HCT116 (cell line): ENCODE measurements around the gene UNC50.

Experiments used
- CEBPB ChIP-seq: IDR thresholded peaks from 2 replicates; pipeline ENCODE4 v1.6.1; 2012; ENCODE audit warnings: low read depth
- POLR2AphosphoS5 ChIP-seq: IDR thresholded peaks from 2 replicates; pipeline ENCODE4 v1.6.1; 2011; ENCODE audit warnings: mild to moderate bottlenecking, low read depth, low read length, moderate library complexity
- RAD21 ChIP-seq: IDR thresholded peaks from 2 replicates; pipeline ENCODE4 v1.6.1; 2012; ENCODE audit warnings: low read depth, mild to moderate bottlenecking
- SRF ChIP-seq: IDR thresholded peaks from 2 replicates; pipeline ENCODE4 v1.6.1; 2012; ENCODE audit warnings: low read depth
- ZBTB33 ChIP-seq: IDR thresholded peaks from 2 replicates; pipeline ENCODE4 v1.6.1; 2011; ENCODE audit warnings: mild to moderate bottlenecking, low read length, moderate library complexity; ENCODE audit not compliant: insufficient replicate concordance; ENCODE audit errors: extremely low read depth
- ZNF274 ChIP-seq: fragments of 200-500 bp; sonication (Bioruptor generic); IDR thresholded peaks from 2 replicates; pipeline ENCODE4 v1.6.1; 2014; ENCODE audit warnings: mild to moderate bottlenecking, low read depth, low read length, inconsistent platforms
- TF ChIP-seq, protein P1 (sequence below), 3 experiments: fragments of 200-600 bp in 1 of 3; sonication (generic) in 1 of 3; IDR thresholded peaks in 2 of 3; conservative IDR thresholded peaks in 1 of 3; 2 replicates each; pipeline ENCODE4 v1.5.1; 2012 to 2017; ENCODE audit warnings: low read depth in 2 of 3, low read length in 2 of 3, antibody characterized with exemption in 1 of 3, borderline replicate concordance in 1 of 3, control low read depth in 1 of 3, mild to moderate bottlenecking in 1 of 3, mixed read lengths in 1 of 3, mixed run types in 1 of 3, moderate library complexity in 1 of 3; ENCODE audit not compliant: insufficient read depth in 1 of 3

- TF ChIP-seq, protein P1, sequence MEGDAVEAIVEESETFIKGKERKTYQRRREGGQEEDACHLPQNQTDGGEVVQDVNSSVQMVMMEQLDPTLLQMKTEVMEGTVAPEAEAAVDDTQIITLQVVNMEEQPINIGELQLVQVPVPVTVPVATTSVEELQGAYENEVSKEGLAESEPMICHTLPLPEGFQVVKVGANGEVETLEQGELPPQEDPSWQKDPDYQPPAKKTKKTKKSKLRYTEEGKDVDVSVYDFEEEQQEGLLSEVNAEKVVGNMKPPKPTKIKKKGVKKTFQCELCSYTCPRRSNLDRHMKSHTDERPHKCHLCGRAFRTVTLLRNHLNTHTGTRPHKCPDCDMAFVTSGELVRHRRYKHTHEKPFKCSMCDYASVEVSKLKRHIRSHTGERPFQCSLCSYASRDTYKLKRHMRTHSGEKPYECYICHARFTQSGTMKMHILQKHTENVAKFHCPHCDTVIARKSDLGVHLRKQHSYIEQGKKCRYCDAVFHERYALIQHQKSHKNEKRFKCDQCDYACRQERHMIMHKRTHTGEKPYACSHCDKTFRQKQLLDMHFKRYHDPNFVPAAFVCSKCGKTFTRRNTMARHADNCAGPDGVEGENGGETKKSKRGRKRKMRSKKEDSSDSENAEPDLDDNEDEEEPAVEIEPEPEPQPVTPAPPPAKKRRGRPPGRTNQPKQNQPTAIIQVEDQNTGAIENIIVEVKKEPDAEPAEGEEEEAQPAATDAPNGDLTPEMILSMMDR (IDR thresholded peaks at IDR 0.05 in 2 of 3, conservative IDR thresholded peaks at IDR 0.05 in 1 of 3; ENCODE audit: borderline replicate concordance in 1 of 3, insufficient read depth in 1 of 3, low read depth in 2 of 3, low read length in 2 of 3) = no peak
- TF ChIP-seq CEBPB (no peak), POLR2AphosphoS5 (no peak), ZNF274 (no peak), ZBTB33 (no peak), RAD21 (no peak), SRF (no peak)
Measured at GRCh38 chr2:98559581-98559980, 48.8 kb upstream of the UNC50 start.
